CD14-positive monocyte (primary cell): Measurements from ENCODE around the gene CLDN8. TPM values are rescaled to one million over a fixed set of nuclear protein-coding genes. Genes with fewer than 3 reads are reported as not detected.
A peak's percentile ranks its signal among the peaks of the same experiment; 100 is the strongest.

ENCODE experiments used
- DNase-seq, 3 donors: peaks; one replicate each; pipeline ENCODE4 v3.0.0-alpha.2; 2011 to 2022
- H2AFZ ChIP-seq: 2 replicates; pipeline ENCODE4 v1.6.0; 2012; ENCODE audit warnings: mild to moderate bottlenecking, low read depth, low read length, inconsistent platforms; ENCODE audit not compliant: insufficient read depth, poor library complexity, severe bottlenecking
- H3K27ac ChIP-seq, 2 donors: 1 replicate in 1 of 2; 2 replicates in 1 of 2; pipeline ENCODE4 v1.5.1; 2012 to 2013; ENCODE audit warnings: low read length in 2 of 2, control low read depth in 1 of 2, inconsistent platforms in 1 of 2, low read depth in 1 of 2, mild to moderate bottlenecking in 1 of 2
- H3K27me3 ChIP-seq, 2 donors: one replicate each; pipeline versions ENCODE4 v1.6.0 to v1.6.1; 2011 to 2013; ENCODE audit warnings: low read length in 2 of 2; ENCODE audit not compliant: control insufficient read depth in 2 of 2, insufficient read depth in 2 of 2
- H3K36me3 ChIP-seq, 2 donors: replicated peaks in 1 of 2; 1 replicate in 1 of 2; 2 replicates in 1 of 2; pipeline versions ENCODE4 v1.5.1 to v1.6.1; 2012 to 2013; ENCODE audit warnings: low read length in 2 of 2, control low read depth in 1 of 2, inconsistent platforms in 1 of 2, mild to moderate bottlenecking in 1 of 2; ENCODE audit not compliant: insufficient read depth in 2 of 2, control insufficient read depth in 1 of 2
- H3K4me1 ChIP-seq, 2 donors: 1 replicate in 1 of 2; 2 replicates in 1 of 2; pipeline versions ENCODE4 v1.5.1 to v1.6.1; 2012 to 2013; ENCODE audit warnings: low read length in 2 of 2, control low read depth in 1 of 2, inconsistent platforms in 1 of 2, mild to moderate bottlenecking in 1 of 2, moderate library complexity in 1 of 2; ENCODE audit not compliant: insufficient read depth in 2 of 2, control insufficient read depth in 1 of 2
- H3K4me2 ChIP-seq: replicated peaks from 2 replicates; pipeline ENCODE3; 2012; ENCODE audit warnings: low read length, moderate library complexity, mild to moderate bottlenecking; ENCODE audit not compliant: poor library complexity, severe bottlenecking; ENCODE audit errors: extremely low read depth
- H3K4me3 ChIP-seq, 3 experiments: fragments of 200-600 bp in 1 of 3; sonication (generic) in 1 of 3; replicated peaks in 1 of 3; 1 replicate in 2 of 3; 2 replicates in 1 of 3; pipeline ENCODE4 v1.5.1; 2011 to 2013; ENCODE audit warnings: low read length in 3 of 3, mild to moderate bottlenecking in 3 of 3, control low read depth in 2 of 3, low read depth in 2 of 3, inconsistent platforms in 1 of 3, moderate library complexity in 1 of 3
- H3K79me2 ChIP-seq: 2 replicates; pipeline ENCODE4 v1.6.0; 2012; ENCODE audit warnings: mild to moderate bottlenecking, control low read depth, inconsistent platforms, low read length, moderate library complexity; ENCODE audit not compliant: insufficient read depth
- H3K9ac ChIP-seq: 2 replicates; pipeline ENCODE4 v1.6.0; 2017; ENCODE audit warnings: low read length, mild to moderate bottlenecking; ENCODE audit not compliant: insufficient read depth, poor library complexity, severe bottlenecking
- H3K9me3 ChIP-seq, 2 donors: replicated peaks in 1 of 2; 1 replicate in 1 of 2; 2 replicates in 1 of 2; pipeline versions ENCODE4 v1.5.1 to v1.6.1; 2012 to 2013; ENCODE audit warnings: low read length in 2 of 2, control low read depth in 1 of 2; ENCODE audit not compliant: control insufficient read depth in 1 of 2, insufficient read depth in 1 of 2
- H4K20me1 ChIP-seq: 2 replicates; pipeline ENCODE4 v1.6.0; 2012; ENCODE audit warnings: mild to moderate bottlenecking, low read length, control low read depth, moderate library complexity; ENCODE audit not compliant: insufficient read depth
- H3K27ac Mint-ChIP-seq, 7 donors: one replicate each; pipeline ENCODE4 v1.8.0; 2020; ENCODE audit warnings: mild to moderate bottlenecking in 7 of 7, mixed read lengths in 7 of 7, moderate library complexity in 6 of 7, inconsistent platforms in 2 of 7
- H3K27me3 Mint-ChIP-seq, 3 donors: one replicate each; pipeline ENCODE4 v1.8.0; 2021 to 2022; ENCODE audit warnings: low read depth in 3 of 3, mild to moderate bottlenecking in 3 of 3, mixed read lengths in 3 of 3, moderate library complexity in 3 of 3, inconsistent platforms in 1 of 3
- H3K36me3 Mint-ChIP-seq, 2 donors: one replicate each; pipeline ENCODE4 v1.8.0; 2020; ENCODE audit warnings: mixed read lengths in 2 of 2, inconsistent platforms in 1 of 2, mild to moderate bottlenecking in 1 of 2
- H3K4me1 Mint-ChIP-seq: one replicate; pipeline ENCODE4 v1.8.0; 2020; ENCODE audit warnings: mild to moderate bottlenecking, mixed read lengths
- H3K4me3 Mint-ChIP-seq, 2 donors: one replicate each; pipeline ENCODE4 v1.8.0; 2020; ENCODE audit warnings: mild to moderate bottlenecking in 2 of 2, mixed read lengths in 2 of 2, moderate library complexity in 1 of 2
- H3K9me3 Mint-ChIP-seq, 7 donors: one replicate each; pipeline ENCODE4 v1.8.0; 2020 to 2022; ENCODE audit warnings: mixed read lengths in 7 of 7, mild to moderate bottlenecking in 6 of 7, moderate library complexity in 6 of 7, inconsistent platforms in 2 of 7
- CTCF ChIP-seq: fragments of 200-600 bp; IDR thresholded peaks from one replicate; pipeline ENCODE4 v1.8.0; 2022; ENCODE audit warnings: antibody characterized with exemption, mild to moderate bottlenecking
- WGBS: methylation state at CpG from one replicate; pipeline ENCODE4 v1.1.5; 2013; ENCODE audit warnings: missing lambda C conversion rate; ENCODE audit not compliant: insufficient coverage; 5-methylcytosine and 5-hydroxymethylcytosine counted together
- intact Hi-C, 2 donors: fragments of 100-400 bp; cut with micrococcal nuclease; formaldehyde crosslinking; loops; one replicate each; pipeline versions ENCODE4 v1.15.0 to v1.15.1; 2023
- polyA plus RNA-seq, 3 donors: library from polyadenylated mRNA; depleted of rRNA in 1 of 3; unstranded in 2 of 3; stranded (reverse) in 1 of 3; fragments of 300-500 nt in 2 of 3; fragments of >200 nt in 1 of 3; fragmentation: Illumina TruSeq in 2 of 3; gene quantifications; 1 replicate in 2 of 3; 2 replicates in 1 of 3; pipeline ENCODE4 v1.2.3, GENCODE V29; 2012 to 2021

The CLDN8 gene
- polyA plus RNA-seq, 3 donors, result not detected

- H3K36me3 Mint-ChIP-seq, result no peaks in the 10 kb centered on the region
- Histone ChIP-seq H3K9me3 (no peaks in the 10 kb centered on the region), H3K9ac (no peak overlapping the region), H3K36me3 (no peaks in the 10 kb centered on the region), H2AFZ (no peak overlapping the region), H3K4me1 (no peaks in the 10 kb centered on the region), H3K27ac (no peak overlapping the region), H4K20me1 (no peaks in the 10 kb centered on the region), H3K27me3 (no peaks in the 10 kb centered on the region), H3K79me2 (no peaks in the 10 kb centered on the region), H3K4me2 (no peak overlapping the region), H3K4me3 (no peak overlapping the region)
- H3K9me3 Mint-ChIP-seq, result peaks cover 0 to 8% (median 2%) of the 10 kb centered on the region in 7 donors
- peak overlapping the region in 1 of 7 donors; percentile 4 for H3K27ac Mint-ChIP-seq
- no peak overlapping the region for H3K4me3 Mint-ChIP-seq
- intact Hi-C loops, result no loop called here
- 74% methylated on average over 5 of the region's 5 CpGs for WGBS
- no peak for TF ChIP-seq CTCF
- no peak for DNase-seq
- no peaks in the 10 kb centered on the region for H3K4me1 Mint-ChIP-seq
- no peaks in the 10 kb centered on the region for H3K27me3 Mint-ChIP-seq
Observed at GRCh38 chr21:30209601-30210000, 6.3 kb downstream of the CLDN8 start.

GRCh38 chr21:30207252-30207579, 8.7 kb downstream of the CLDN8 start:
- Histone ChIP-seq H3K27me3 (no peaks in the 10 kb centered on the region), H3K27ac (no peak overlapping the region), H3K9me3 (no peaks in the 10 kb centered on the region), H3K4me2 (no peak overlapping the region), H3K4me3 (no peak overlapping the region), H3K36me3 (no peaks in the 10 kb centered on the region), H3K4me1 (no peaks in the 10 kb centered on the region), H2AFZ (no peak overlapping the region), H3K9ac (no peak overlapping the region), H4K20me1 (no peaks in the 10 kb centered on the region), H3K79me2 (no peaks in the 10 kb centered on the region)
- no peak overlapping the region for H3K27ac Mint-ChIP-seq
- H3K4me1 Mint-ChIP-seq, result no peaks in the 10 kb centered on the region
- no peaks in the 10 kb centered on the region for H3K36me3 Mint-ChIP-seq
- H3K9me3 Mint-ChIP-seq, result peaks cover 0 to 8% (median 2%) of the 10 kb centered on the region in 7 donors
- no peak for TF ChIP-seq CTCF
- DNase-seq, result no peak
- no CpG with 5 or more reads among the region's 1 CpG for WGBS
- no peaks in the 10 kb centered on the region for H3K27me3 Mint-ChIP-seq
- intact Hi-C loops, result no loop called here
- no peak overlapping the region for H3K4me3 Mint-ChIP-seq
